Spleen (tissue), 11 donors: ENCODE results near the gene DNAH10. TPM values are rescaled to one million over a fixed set of nuclear protein-coding genes. Genes with fewer than 3 reads are reported as not detected.

Experiments
- DNase-seq: peaks from one replicate; pipeline ENCODE4 v3.0.0-alpha.2; 2020
- H3K27ac ChIP-seq, 8 donors: fragments of 200-600 bp; sonication (generic) in 7 of 8; 1 replicate in 4 of 8; 2 replicates in 4 of 8; pipeline versions ENCODE4 v1.5.0 to v1.8.0; 2016 to 2021; ENCODE audit warnings: inconsistent platforms in 4 of 8, mild to moderate bottlenecking in 4 of 8, moderate library complexity in 1 of 8
- H3K27me3 ChIP-seq, 7 donors: fragments of 200-600 bp; sonication (generic) in 6 of 7; replicated peaks in 1 of 7; 1 replicate in 4 of 7; 2 replicates in 3 of 7; pipeline versions ENCODE4 v1.5.0 to v1.8.0; 2016 to 2021; ENCODE audit warnings: inconsistent platforms in 3 of 7, mild to moderate bottlenecking in 1 of 7
- H3K36me3 ChIP-seq, 6 donors: fragments of 200-600 bp; sonication (generic) in 5 of 6; 1 replicate in 4 of 6; 2 replicates in 2 of 6; pipeline versions ENCODE4 v1.5.0 to v1.8.0; 2016 to 2021; ENCODE audit warnings: inconsistent platforms in 2 of 6
- H3K4me1 ChIP-seq, 6 donors: fragments of 200-600 bp; sonication (generic) in 5 of 6; 1 replicate in 3 of 6; 2 replicates in 3 of 6; pipeline versions ENCODE4 v1.5.0 to v1.8.0; 2016 to 2021; ENCODE audit warnings: inconsistent platforms in 3 of 6
- H3K4me3 ChIP-seq, 8 donors: fragments of 200-600 bp; sonication (generic) in 7 of 8; 1 replicate in 4 of 8; 2 replicates in 4 of 8; pipeline versions ENCODE4 v1.5.0 to v1.8.0; 2016 to 2021; ENCODE audit warnings: inconsistent platforms in 4 of 8, mild to moderate bottlenecking in 4 of 8, moderate library complexity in 2 of 8
- H3K9me3 ChIP-seq, 8 donors: fragments of 200-600 bp; sonication (generic) in 7 of 8; 1 replicate in 4 of 8; 2 replicates in 4 of 8; pipeline versions ENCODE4 v1.5.0 to v1.8.0; 2016 to 2021; ENCODE audit warnings: inconsistent platforms in 4 of 8
- CTCF ChIP-seq, 11 experiments: fragments of 200-600 bp in 7 of 11; fragments of 450-650 bp in 4 of 11; sonication (generic) in 4 of 11; IDR thresholded peaks in 8 of 11; conservative IDR thresholded peaks in 3 of 11; 1 replicate in 7 of 11; 2 replicates in 4 of 11; pipeline versions ENCODE4 v1.4.0 to v1.8.0; 2016 to 2021; ENCODE audit warnings: antibody characterized with exemption in 11 of 11, inconsistent platforms in 4 of 11, mild to moderate bottlenecking in 1 of 11
- POLR2A ChIP-seq, 3 donors: fragments of 450-650 bp; IDR thresholded peaks; one replicate each; pipeline ENCODE4 v1.5.1; 2017; ENCODE audit warnings: antibody characterized with exemption in 3 of 3, mild to moderate bottlenecking in 1 of 3
- POLR2AphosphoS5 ChIP-seq, 3 donors: sonication (generic); formaldehyde crosslinking; IDR thresholded peaks; one replicate each; pipeline ENCODE4 v1.5.1; 2017; ENCODE audit warnings: antibody characterized with exemption in 3 of 3
- WGBS, 5 donors: extraction: QIAGEN DNeasy Blood & Tissue Kit in 3 of 5; methylation state at CpG; one replicate each; pipeline versions ENCODE4 v1.1.5 to v1.1.7; 2013 to 2018; 5-methylcytosine and 5-hydroxymethylcytosine counted together
- intact Hi-C: fragments of 100-400 bp; cut with DNase I; formaldehyde crosslinking; loops from one replicate; pipeline ENCODE4 v1.15.0; 2023; ENCODE audit warnings: low total_unique reads
- polyA plus RNA-seq, 3 donors: library from polyadenylated mRNA; stranded (reverse); fragments of 200-250 nt; gene quantifications; one replicate each; pipeline ENCODE4 v1.2.1, GENCODE V29; 2013
- total RNA-seq, 7 donors: library from RNA; depleted of rRNA in 3 of 7; stranded (reverse); fragments of >200 nt in 3 of 7; fragmentation: NEBNext Ultra II Directional in 4 of 7; extraction: Animal tissue kit (Norgen Biotek cat#: 25700) in 4 of 7; gene quantifications; one replicate each; pipeline versions ENCODE4 v1.1.0 to v1.2.1, GENCODE V29; 2016 to 2021
- donor health status: healthy with polysubstance abuse.
- donor health status: DM: no; HTN: no; CAD: no; lungs with moderate emphysema.
- donor health status: DM: no; HTN: no; CAD: no.
- donor health status: Bipolar disorder and iron deficiency.
- donor health status: healthy.
- donor health status: DM: no; HTN: no; CAD: no.
- donor health status: DM: yes; HTN: yes; CAD: no.

The DNAH10 gene
- total and polyA plus RNA-seq, 10 donors = 0.23 to 2.2 (median 0.43) TPM; not detected in 1

GRCh38 chr12:123895451-123895850, 133.3 kb downstream of the DNAH10 start:
- no peak for TF ChIP-seq POLR2A (IDR thresholded peaks at IDR 0.05)
- TF ChIP-seq CTCF (IDR thresholded peaks at IDR 0.05 in 8 of 11, conservative IDR thresholded peaks at IDR 0.05 in 3 of 11) = no peak
- WGBS, 5 donors = 87 to 96% (median 92%) methylated on average over 8 of the region's 8 CpGs
- no peaks in the 10 kb centered on the region for H3K9me3 ChIP-seq
- intact Hi-C loops = no loop called here
- no peaks in the 10 kb centered on the region for H3K4me1 ChIP-seq
- DNase-seq = no peak
- peaks cover 0 to 20% (median 0%) of the 10 kb centered on the region in 7 donors for H3K27me3 ChIP-seq
- H3K27ac ChIP-seq = no peak overlapping the region
- H3K4me3 ChIP-seq = no peak overlapping the region
- H3K36me3 ChIP-seq = no peaks in the 10 kb centered on the region

GRCh38 chr12:123896767-123897166, 134.7 kb downstream of the DNAH10 start:
- 45 to 75% (median 58%) methylated on average over 8 of the region's 8 CpGs for WGBS, 5 donors
- Histone ChIP-seq H3K9me3 (no peaks in the 10 kb centered on the region), H3K27ac (no peak overlapping the region), H3K36me3 (no peaks in the 10 kb centered on the region), H3K4me1 (peaks cover 0 to 4% (median 0%) of the 10 kb centered on the region in 6 donors), H3K27me3 (peaks cover 0 to 25% (median 0%) of the 10 kb centered on the region in 7 donors), H3K4me3 (no peak overlapping the region)
- no peak for TF ChIP-seq POLR2A (IDR thresholded peaks at IDR 0.05)
- TF ChIP-seq CTCF (IDR thresholded peaks at IDR 0.05 in 8 of 11, conservative IDR thresholded peaks at IDR 0.05 in 3 of 11) = no peak
- no peak for TF ChIP-seq POLR2AphosphoS5 (IDR thresholded peaks at IDR 0.05)
- no peak for DNase-seq
- intact Hi-C loops = no loop called here

- H3K4me1 ChIP-seq = peaks cover 0 to 4% (median 0%) of the 10 kb centered on the region in 6 donors
- no peak overlapping the region for H3K27ac ChIP-seq
- H3K27me3 ChIP-seq = peaks cover 0 to 28% (median 0%) of the 10 kb centered on the region in 7 donors
- 82 to 92% (median 83%) methylated on average over 5 of the region's 5 CpGs for WGBS, 5 donors
- intact Hi-C loops = no loop called here
- no peaks in the 10 kb centered on the region for H3K36me3 ChIP-seq
- no peak for DNase-seq
- no peak overlapping the region for H3K4me3 ChIP-seq
- H3K9me3 ChIP-seq = no peaks in the 10 kb centered on the region
- no peak for TF ChIP-seq POLR2AphosphoS5 (IDR thresholded peaks at IDR 0.05)
Measured at GRCh38 chr12:123897221-123897620, 135.1 kb downstream of the DNAH10 start.

- Histone ChIP-seq H3K4me3 (no peak overlapping the region), H3K27me3 (peaks cover 0 to 28% (median 0%) of the 10 kb centered on the region in 7 donors), H3K9me3 (no peaks in the 10 kb centered on the region), H3K4me1 (peaks cover 0 to 4% (median 0%) of the 10 kb centered on the region in 6 donors), H3K36me3 (no peaks in the 10 kb centered on the region), H3K27ac (no peak overlapping the region)
- intact Hi-C loops = no loop called here
- no peak for DNase-seq
- TF ChIP-seq POLR2AphosphoS5 (IDR thresholded peaks at IDR 0.05) (no peak), CTCF (IDR thresholded peaks at IDR 0.05 in 8 of 11, conservative IDR thresholded peaks at IDR 0.05 in 3 of 11) (no peak), POLR2A (IDR thresholded peaks at IDR 0.05) (no peak)
- 86 to 96% (median 92%) methylated on average over 7 to 18 of the region's 18 CpGs for WGBS, 5 donors
Measured at GRCh38 chr12:123898673-123899072, 136.6 kb downstream of the DNAH10 start.

GRCh38 chr12:123899368-123899767, 137.3 kb downstream of the DNAH10 start:
- no peak for TF ChIP-seq POLR2A (IDR thresholded peaks at IDR 0.05)
- no peak for TF ChIP-seq POLR2AphosphoS5 (IDR thresholded peaks at IDR 0.05)
- TF ChIP-seq CTCF (IDR thresholded peaks at IDR 0.05 in 8 of 11, conservative IDR thresholded peaks at IDR 0.05 in 3 of 11) = no peak
- H3K27ac ChIP-seq = no peak overlapping the region
- peaks cover 0 to 4% (median 0%) of the 10 kb centered on the region in 6 donors for H3K4me1 ChIP-seq
- no peaks in the 10 kb centered on the region for H3K36me3 ChIP-seq
- DNase-seq = no peak
- intact Hi-C loops = no loop called here
- peaks cover 0 to 30% (median 0%) of the 10 kb centered on the region in 7 donors for H3K27me3 ChIP-seq
- H3K4me3 ChIP-seq = no peak overlapping the region
- WGBS, 5 donors = 88 to 96% (median 90%) methylated on average over 9 of the region's 9 CpGs
- no peaks in the 10 kb centered on the region for H3K9me3 ChIP-seq
